Measurements from ENCODE around the gene PIAS4. TPM values are rescaled to one million over a fixed set of nuclear protein-coding genes. Genes with fewer than 3 reads are reported as not detected.

Gene PIAS4
- total RNA-seq, 1 experiment from 2014 or later = 20.0 TPM

GRCh38 chr19:4057931-4058692 lies 50.6 kb downstream of the PIAS4 start:
- DNase-seq (ENCODE audit: low read depth) = peak; percentile 68

- DNase-seq (ENCODE audit: low read depth) = no peak
Observed at GRCh38 chr19:4058693-4059452, 51.3 kb downstream of the PIAS4 start.

DNA sequence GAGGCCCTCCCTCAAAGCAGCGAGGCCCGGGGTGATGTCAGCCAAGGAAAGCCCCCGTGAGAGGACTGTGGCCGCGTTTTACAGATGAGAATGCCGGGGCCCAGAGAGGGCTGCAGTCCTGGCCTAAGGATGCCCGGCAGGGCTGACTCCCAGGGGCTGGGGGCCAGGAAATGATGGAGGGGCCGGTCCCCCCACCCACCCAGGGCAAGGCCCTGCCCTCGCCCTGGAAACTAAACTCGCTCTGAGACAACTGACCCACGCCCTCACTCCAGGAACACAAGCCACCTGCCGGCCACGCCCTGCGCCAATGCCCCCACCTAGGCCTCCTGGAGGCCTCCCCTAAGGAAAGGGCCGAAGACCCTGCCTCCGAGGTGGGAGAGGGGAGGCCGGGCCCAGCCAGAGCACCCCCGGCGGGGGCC lies 51.9 kb downstream of the PIAS4 start:
- no peak for DNase-seq (ENCODE audit: low read depth)

GRCh38 chr19:4059891-4060620 lies 52.5 kb downstream of the PIAS4 start:
- DNase-seq (ENCODE audit: low read depth) = no peak

GRCh38 chr19:4060621-4061177 lies 53.2 kb downstream of the PIAS4 start:
- DNase-seq (ENCODE audit: low read depth) = no peak

GRCh38 chr19:4061178-4061682 lies 53.7 kb downstream of the PIAS4 start:
- DNase-seq (ENCODE audit: low read depth) = no peak

- DNase-seq (ENCODE audit: low read depth) = no peak
Observed at GRCh38 chr19:4061683-4062418, 54.3 kb downstream of the PIAS4 start.

DNA sequence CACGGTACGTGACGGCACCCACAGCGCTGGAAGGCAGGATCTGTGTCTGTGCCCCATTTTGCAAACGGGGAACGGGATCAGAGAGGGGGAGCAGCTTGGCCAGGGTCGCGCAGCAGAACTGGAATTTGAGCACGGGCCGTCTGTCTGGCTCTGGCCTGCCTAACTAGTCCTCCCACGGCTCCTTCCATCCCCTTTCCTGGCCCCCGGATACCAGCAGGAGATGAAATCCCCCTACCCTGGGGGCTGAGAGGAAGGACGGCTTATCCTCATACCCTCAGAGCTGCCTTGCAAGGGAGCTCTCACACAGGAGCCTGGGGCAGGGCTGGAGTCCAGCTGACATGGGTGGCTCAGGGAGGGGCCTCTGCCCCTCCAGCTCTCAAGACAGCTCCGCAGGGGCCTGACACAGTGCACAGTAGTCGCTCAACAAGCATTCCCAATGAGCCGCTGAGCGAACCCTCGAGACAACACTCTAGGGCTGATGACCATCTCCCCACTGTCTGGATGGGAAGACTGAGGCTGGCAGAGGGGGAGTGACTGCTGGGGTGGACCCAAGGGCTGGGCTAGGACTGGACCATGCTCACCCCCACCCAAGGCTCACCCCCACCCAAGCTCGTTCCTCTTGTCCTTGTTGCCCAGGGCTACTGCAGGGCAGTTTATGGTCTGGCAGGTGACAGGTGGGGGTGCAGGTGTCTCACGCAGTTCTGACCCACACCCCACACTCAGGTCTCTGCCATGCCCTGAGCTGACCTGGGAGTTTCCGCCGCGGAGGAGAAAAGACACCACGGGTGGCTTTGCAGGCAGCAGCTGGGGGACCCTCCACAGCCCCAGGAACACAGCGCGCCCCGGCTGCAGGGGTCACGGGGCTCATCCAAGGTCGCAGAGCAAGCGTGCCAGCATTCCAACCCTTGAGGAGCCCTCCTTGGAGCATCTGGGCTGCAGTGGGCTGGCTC lies 55.2 kb downstream of the PIAS4 start:
- DNase-seq (ENCODE audit: low read depth) = no peak

GRCh38 chr19:4063369-4064148 lies 56.0 kb downstream of the PIAS4 start:
- no peak for DNase-seq (ENCODE audit: low read depth)

DNA sequence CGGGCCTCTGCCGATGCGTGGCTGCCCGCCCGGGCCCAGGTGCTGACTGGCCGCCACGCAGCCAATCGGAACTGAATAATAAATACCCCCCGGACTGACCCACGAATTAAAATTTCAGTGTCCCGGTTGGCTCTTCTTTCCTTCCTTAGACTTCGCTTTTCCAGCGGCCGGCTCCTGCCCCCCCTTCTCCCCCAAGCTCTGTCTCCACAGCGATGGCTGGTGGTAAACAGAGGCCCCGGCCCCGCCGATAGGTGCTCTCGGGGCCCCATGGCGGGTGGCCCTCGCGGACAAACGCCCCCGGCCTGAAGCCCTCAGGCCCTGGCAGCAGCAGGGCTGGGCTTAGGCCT lies 56.6 kb downstream of the PIAS4 start:
- DNase-seq (ENCODE audit: low read depth) = no peak

DNA sequence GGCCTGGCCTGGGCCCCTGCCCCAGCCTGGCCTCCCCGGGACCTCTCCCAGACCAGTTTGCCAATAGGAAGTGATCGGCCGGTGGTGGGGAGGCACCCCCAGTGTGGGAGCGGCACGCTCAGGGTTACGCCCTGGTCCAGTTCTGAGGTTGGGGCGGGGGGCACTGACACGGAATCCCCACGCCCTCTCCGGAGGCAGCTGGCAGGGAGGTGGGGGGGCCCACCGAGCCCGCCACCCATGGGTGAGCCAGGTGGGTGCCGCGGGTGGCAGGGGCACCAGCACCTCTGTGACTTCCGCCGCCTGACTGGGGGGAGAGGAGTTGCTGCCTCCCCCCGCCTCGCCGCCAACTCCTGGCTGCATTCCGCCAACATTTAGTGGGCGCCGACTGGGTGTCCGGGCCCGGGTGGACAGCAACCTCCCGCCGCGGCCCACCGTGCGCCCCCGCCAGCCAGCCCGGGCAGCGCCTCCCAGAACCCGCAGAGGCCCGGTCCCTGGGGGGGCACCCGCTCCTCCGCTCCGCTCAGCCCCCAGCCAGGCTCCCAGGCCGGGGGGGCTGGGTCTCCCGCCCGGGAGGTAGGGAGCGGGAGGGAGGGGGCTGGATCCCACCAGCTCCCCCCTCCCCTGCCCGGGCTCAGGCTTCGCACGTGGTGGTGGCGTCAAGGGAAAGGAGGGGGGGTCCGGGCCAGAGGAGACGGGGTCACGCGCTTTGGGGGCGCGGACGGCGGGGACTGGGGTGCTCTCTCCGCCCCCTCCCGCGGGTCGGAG lies 57.1 kb downstream of the PIAS4 start:
- no peak for DNase-seq (ENCODE audit: low read depth)

GRCh38 chr19:4065430-4066175 lies 58.1 kb downstream of the PIAS4 start:
- DNase-seq (ENCODE audit: low read depth) = peak; percentile 81

DNA sequence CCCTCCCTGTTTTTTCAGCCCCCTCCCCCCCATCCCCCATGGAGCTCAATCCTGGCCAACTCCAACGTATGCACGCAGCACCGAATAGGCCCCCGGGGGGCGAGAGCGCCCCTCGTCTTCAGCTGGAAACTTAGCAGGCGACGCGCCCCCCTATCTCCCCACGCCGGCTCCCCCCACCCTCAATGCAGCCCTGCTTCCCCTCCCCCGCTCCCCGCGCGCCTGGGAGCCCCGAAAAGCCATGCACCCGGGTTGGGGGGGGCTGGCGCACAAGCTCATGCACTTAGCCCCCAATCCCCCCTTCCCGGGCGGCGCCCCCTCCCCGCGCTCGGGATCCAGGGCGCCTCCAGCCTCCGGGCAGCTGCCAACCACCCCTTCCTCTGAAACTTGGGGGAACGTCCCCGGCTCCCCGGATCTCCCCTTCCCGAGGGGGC lies 58.7 kb downstream of the PIAS4 start:
- no peak for DNase-seq (ENCODE audit: low read depth)

DNA sequence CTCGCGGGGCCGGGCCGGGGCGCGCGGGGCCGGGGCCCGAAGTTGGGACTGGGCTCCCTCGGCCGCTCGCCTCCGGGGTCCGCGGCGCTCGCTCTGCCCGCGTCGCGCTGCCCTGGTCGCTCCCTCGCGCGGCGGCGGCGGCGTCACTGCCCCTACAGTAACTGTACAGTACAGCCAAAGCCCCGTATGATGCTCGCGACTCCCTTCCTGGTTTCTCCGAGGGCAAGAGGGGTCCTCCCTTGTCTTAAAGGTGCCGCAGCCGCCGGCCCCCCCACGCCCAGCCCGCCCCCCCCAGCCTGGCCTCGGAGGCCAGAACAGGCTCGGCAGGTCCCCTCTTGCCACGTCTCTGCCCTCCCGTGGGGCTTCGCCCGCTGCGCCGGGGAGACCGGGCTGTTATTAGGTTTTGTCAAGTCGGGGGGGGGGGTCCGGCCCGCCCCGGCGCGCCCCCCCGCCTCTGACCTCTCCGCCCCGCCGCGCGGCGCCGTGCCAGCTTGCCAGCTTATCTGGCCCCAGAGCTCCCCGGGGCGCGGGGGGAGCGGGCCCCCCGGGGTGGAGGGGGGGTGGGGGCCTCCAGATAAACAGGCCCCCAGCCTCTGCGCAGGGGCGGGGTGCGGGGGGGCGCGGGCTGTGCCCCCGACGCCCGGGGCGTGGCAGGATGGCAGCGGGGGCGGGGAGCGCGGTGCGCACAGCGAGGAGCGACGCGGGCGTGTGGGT lies 59.3 kb downstream of the PIAS4 start, which contains the start of gene ZBTB7A:
Gene ZBTB7A (minus strand): TSS at position 218 of the 714 bp plus-strand sequence. CDS start 11,667 bp downstream, outside the sequence.
- DNase-seq (ENCODE audit: low read depth) = peak; percentile 48

DNA sequence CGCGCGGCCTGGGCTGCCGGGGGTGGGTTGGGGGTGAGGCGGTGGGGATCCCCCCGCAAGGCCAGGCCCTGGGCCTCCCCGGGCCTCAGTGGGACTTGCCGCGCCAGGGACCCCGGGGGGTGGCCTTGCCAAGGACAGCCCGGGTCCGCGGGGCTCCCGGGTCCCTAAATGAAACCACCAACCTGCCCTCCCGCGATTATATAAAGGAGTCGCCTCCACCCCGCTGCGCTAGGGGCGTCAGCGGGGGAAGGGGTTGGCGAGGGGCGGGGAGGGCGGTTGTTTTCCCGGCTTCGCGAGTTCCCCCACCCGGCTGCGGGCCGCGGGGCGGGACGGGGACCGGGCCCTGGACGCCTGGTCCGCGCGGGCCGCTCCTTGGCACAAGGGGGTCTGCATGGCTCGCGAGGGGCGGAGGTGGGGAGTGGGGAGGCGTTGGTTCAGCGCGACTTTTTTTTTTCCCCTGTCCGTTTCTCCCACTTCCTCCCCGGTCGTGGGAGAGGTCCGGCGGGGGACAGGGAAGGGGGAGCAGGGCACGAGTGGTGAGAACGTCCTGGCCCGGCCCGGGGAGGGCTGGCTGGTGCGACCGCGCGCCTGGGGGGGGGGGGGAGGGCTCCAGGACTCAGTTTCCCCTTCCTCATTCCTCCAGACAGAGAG lies 60.0 kb downstream of the PIAS4 start:
- no peak for DNase-seq (ENCODE audit: low read depth)
